HG03064 (cell line): ENCODE results near the gene C16orf96.

Experiments
- ATAC-seq: cut with Tn5 transposase; IDR thresholded peaks from one replicate; pipeline ENCODE4 v1.9.1; 2021; ENCODE audit warnings: low read depth; ENCODE audit not compliant: unreplicated experiment

C16orf96 gene

DNA sequence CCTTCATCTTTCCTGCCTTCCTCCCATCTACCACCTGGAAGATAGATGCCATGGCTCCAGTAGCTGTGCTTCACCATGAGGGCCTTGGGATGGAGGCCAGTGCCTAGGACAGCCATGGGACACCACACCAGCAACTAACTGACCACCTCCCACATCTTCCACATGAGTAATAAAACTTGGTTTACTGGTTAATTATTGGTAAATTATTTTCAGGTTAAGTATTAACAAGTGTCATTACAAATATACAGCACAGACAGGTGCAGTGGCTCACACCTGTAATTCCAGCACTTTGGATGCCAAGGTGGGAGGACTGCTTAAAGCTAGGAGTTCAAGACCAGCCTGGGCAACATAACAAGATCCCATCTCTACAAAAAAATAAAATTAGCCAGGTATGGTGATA is 31.6 kb upstream of the C16orf96 start:
- ATAC-seq: no peak

DNA sequence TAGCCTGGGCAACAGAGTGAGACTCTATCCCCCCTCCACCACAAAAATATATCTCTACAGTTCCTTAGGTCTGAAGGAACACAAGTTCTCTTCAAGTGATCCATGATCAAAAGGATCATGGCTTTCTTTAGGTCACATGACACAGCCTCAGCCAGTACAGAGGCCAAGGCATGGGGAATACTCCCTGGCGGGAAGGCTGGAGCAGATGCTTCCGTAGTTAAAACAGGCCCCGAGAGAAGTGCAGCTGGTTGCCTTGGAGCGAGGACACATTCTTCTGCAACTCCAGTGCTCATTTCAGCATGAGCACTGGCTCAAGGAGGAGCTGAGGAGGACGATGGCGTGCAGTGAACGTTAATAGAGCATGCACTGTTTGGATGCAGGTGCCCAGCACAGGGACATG is 31.1 kb upstream of the C16orf96 start:
- ATAC-seq: no peak

DNA sequence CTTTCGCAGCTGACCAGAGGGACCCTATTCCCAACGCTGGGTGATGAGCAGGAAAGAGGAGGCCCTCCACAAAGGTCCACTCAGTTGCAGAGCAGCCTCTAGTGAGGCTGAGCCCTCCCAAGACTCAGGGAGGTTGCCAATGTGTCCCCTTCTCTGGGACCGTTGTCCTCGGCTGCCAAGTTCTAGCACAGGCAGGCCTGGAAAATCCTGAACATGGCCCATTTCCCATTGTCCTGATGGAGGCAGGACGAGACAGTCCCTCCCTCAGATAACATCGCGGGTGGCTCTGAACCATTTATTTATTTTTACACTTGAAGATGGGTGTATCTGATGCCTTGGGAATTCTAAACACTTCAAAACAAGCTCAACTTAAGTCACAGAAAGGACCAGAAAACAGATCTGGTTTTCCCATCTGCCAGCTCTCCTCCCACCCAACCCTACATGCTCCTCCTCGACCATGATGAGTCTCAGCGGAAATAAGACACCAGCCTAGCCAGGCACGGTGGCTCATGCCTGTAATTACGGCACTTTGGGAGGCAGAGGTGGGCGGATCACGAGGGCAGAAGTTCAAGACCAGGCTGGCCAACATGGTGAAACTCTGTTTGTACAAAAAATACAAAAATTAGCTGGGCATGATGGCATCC is 30.4 kb upstream of the C16orf96 start:
- ATAC-seq: no peak

DNA sequence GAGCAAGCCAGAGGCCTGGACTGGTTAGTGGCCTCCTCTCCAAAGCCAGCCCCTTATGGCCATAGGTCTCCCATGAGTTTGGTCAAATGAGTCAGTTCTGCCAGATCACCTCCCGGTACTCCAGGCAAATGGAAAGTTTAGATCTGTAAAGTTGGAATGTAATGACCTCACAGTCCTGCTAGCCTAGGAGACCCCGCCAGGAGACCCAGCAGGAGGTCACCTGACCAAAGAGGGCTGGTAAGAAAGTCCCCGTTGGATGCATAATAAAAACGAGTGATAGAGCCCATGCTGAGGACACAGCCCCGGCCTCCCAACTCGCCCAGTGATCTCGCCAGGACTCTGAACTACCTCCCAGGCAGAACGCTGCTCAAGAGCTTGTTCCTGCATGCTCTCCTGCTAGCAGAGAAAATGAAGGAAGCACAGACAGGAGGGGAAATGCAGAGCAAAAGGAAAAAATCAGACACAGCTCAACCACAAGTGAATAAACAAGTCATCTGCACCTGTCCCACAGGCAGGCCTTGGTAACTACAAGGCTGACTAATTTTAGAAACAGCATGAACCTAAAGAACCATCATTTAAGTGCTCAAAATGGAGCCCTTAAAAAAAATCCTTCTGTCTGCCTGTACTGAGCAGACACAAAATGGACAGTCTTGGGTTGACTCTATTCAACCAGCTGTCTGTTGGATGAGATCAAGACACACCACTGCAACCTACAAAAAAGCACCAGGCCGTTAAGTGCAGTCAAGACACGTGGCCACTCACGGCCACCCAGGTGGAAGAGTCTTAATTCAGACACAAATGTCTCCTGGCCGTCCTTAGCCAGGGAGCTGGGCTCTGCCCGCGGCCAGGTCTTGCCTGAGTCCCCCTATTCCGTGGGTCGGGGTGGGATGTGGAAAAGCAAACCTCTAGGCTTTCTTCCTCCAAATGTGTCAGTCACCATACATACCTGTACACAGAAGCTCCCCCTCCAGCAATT is 26.8 kb upstream of the C16orf96 start:
- ATAC-seq: no peak

DNA sequence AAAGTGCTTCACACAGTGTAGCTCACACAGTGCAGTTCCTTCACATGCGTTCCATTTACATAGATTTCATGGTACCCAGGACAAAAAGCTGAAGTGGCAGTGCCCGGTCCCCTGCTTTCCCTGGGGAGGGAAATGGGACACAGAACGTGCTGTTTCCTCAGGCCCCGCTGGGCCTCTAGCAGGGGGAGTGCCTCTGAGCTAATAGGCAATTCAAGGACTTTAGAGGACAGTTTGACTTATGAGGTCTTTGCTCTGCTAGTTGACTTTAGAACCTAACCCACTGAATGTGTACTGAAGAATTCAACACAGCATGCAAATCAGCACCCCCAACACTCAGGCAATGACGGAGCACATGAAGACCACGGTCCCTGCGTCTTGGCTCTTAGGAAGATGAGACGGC is 24.3 kb upstream of the C16orf96 start:
- ATAC-seq: no peak

DNA sequence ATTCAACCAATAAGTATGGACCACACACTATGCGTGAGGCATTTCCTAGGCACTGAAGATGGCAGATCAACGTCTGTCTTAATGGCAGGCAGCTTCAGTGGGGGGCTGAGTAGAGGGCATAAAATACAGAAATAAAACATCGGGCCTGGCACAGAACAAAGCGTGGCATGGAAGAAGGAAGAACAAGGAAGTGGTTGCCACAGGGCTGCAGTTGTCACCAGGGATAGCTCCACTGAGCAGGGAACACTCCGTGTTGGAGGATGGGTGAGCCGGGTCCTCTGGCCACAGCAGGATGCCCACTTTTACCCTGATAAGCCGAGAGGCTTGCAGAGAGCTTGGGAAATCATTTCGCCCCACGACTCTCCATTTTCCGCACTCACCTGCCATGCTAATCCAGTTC is 23.9 kb upstream of the C16orf96 start:
- no peak for ATAC-seq

DNA sequence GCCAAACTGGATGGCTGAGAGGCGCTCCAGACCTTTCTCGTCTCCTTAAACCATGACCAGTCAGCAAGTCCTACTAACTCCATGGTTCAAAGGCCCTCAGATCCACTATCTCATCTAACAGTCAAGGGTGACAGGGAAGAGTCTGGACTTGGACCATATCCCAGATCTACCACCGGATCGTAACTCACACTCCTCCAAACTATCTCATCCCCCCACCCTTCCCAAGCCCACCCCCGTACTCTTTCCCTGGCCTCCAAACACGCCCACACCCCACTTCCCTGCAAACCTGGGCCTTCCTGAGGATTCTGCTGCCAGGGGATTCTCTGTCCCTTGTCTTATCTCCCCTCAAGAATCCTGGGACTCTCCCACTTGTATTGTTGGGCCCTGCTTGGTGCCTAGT is 22.6 kb upstream of the C16orf96 start:
- ATAC-seq: no peak

DNA sequence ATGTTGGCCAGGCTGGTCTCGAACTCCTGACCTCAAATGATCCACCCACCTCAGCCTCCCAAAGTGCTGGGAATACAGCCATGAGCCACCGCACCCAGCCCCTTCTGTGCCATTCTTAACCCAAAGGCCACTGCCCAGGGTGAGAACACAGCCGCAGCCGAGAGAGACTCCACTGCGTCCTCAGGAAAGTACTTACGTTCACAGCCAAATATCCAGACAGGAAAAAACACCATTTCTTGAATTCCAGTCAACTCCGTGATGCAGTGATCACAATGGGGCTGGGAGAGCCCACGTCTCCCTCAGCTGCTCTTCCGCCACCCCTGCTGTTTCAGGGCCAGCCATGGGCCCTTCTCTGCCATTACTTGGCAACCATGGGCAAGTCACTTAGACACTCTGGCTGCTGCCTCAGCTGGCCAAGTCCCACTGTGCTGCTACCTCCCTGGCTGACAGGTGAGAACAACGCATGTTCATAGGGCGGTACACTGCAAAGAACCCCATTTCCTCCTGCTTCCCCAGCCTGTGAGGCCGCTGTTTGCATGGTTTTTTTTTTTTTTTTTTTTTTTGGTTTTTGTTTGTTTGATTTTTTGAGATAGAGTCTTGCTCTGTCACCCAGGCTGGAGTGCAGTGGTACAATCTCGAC is 21.9 kb upstream of the C16orf96 start:
- ATAC-seq: no peak

DNA sequence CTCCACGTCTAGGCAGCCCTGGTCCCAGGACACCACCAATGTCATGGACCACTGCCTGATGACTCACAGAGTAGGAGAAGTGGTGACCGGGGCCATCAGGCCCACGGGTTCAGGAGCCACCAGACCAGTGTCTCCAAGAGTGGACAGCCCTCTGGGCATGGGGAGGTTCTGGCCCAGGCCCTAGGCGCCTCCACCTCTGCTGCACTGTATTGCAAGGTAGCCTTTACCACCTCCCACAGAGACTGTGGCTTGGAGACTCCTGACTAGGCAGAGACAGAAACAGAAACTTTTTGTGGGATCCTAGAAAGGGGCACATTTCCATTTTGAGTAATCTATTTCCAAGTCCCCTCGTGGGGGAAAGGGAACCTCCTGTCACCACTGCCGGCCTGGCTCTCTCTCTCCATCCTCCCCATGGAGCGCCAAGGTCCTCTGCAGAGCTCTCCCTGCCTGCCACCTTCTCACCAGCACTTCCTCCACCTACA is 20.5 kb upstream of the C16orf96 start:
- ATAC-seq: no peak

DNA sequence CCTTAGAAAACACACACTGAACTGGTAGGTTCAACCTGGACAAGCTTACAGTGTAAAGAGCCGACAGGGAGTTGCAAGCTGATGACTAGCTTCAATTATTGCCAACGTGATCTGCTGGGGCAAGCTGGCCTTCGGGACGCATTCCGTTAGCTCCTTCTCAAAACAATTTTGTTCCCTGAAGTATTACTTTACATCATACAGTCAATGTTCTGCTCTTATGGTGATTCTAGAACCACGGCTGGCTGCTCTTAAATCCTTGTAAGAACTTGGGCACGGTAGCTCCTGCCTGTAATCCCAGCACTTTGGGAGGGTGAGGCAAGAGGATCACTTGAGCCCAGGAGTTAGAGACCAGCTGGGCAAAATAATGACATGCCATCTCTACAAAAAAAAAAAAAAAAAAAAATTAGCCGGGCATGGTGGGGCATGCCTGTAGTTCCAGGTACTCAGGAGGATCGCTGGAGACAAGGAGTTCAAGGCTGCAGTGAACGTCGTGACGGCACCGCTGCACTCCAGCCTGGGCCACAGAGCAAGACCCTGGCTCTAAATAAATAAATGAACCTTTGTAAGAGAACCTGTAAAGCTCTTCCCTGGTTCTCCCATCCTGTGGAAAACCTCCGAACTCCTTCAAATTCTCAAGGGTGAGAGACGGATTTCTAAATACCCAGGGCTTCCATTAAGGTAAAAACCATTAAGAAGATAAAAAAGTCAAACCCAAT is 19.6 kb upstream of the C16orf96 start:
- ATAC-seq: no peak

DNA sequence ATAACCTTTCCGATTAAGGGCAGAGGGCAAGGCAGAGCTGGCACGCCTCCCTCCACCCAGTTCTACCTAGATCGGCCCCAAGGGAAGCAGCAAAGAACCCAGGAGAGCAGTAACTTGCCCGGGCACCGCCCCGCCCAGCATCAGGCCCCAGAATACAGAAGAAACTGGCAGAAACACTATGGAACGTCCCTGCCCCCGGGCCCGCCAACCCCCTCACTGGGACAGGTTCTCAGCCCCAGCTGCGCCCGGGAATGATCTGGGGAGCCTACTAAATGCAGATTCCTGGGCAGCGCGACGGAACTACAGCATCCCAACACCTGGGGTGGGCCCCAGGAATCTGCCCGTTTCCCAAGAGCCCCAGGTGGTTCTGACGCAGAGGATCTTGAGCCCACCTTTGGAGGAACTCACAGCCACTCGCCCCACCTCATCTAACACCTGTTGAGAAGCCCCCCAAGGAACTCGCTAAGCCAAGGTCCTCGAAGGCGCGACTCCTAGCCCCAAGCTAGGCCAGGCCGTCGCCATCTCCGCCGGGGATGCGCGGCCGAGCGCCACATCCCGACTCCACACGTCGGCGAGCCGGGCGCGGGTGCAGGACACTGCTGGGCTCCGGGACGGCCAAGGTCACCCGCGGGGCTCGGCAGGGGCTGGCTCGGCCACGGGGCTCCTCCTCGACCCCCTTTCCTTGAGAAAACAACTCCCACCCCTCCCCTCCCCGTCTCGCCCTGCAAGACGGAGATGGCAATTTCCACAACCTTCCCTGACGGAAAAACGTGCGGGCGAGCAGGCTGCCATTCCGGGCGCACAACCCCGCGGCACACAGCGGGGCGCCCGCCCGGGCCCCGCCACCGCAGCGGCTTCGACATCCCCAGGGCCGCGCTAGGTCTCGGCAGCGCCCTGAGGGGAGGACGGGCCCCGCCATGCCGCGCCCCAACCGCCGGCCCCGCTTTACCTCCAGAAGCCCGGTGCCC is 18.5 kb upstream of the C16orf96 start:
- no peak for ATAC-seq

DNA sequence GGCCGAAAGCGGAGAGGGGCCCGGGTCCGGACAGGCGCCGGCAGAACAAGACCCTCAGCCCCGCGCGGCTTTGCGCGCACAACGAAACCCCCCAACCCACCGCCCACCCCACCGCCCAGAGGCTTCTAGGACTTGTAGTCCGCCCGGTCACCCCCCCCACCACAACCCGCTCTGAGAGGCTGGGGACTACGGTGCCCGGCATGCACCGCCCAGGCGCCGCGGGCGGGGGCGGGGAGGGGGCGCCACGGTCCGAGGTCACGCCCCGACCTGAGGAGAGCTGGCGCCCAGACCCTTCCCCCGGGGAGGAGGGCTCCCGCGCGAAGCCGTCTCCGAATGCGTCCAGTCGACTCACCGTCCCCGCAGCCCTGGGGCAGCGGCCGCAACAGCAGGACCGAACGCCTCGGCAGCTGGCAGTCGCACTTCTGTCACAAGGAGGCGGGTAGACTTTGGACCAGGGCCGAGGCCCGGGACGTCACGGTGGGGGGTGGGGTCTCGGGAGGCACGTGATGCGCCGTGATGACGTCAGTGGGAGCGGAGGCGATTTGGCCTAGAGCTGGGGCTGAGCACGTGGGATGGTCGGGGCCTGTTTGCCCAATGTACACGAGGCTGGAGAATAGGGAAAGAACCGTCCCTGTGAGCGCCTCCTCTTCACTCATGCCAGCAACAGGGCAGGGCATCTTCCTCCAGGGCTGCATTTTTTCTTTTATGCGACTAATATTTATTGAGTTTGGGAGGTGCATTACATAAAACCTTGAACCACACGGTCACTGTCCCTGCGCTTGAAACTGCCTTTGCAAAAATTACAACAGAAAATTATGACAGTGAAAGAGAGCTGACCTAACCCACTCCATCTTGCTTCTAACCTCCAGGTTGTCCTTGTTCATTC is 17.5 kb upstream of the C16orf96 start, which contains the start of gene CDIP1:
Gene CDIP1, minus strand, starts transcription at position 424 of the 886 bp plus-strand sequence. CDS start 24,643 bp downstream, outside the sequence.
- peak; percentile 75 for ATAC-seq

DNA sequence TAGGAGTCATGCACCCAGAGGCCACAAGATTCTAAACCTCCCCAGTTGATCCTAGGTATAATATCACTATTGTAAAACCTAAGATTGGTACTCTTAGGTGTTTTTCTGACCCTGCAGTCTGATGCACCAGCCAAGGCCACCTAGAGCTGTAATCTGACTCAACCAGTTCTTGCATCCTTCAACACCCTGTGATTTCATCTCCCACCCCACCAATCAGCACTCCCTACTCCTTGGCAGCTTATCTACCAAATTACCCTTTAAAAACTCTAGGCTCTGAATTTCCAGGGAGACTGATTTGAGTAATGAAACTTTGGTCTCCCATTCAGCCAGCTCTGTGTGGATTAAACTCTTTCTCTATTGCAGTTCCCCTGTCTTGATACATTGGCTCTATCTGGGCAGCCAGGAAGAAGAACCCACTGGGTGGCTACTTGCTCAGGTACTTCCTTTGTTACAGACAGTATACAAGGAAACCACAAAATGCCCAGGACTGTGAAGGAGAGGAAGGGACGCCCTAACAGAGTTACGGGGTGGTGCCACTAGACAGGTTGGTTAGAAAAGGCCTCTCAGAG is 16.3 kb upstream of the C16orf96 start:
- ATAC-seq: no peak

DNA sequence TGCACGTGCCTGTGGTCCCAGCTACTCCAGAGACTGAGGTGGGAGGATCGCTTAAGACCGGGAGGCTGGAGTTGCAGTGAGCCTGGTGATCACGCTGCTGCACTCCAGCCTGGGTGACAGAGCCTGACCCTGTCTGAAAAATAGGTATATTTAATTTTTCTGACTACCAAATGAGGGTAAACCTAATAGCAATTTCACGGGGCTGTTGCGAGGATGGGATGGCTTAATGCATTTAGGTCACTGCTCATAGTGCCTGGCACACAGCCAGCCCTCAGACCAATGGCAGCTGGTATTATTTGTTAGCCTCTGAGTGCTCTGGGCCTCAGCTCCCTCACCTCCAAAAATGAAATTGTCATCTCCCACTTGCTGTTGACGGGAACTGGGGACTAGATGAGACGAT is 11.7 kb upstream of the C16orf96 start:
- no peak for ATAC-seq

DNA sequence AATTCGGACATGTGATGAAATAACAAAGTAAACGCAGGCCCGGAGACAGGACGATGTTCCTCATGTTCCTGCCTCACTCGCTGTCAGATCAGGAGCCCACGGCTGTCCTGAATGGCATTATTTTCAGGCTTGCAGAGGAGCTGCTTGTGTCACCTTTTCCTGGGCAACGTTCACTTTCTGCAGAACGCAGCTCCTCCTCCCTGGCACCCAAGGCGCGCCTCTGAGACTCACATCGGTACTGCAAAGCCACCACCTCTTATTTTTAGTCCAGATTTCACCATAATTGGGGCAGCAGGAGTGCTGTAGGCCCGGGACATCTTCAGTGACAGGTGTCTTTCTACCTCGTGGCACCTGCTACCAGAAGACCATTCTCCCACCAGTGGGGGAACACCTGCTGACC is 8.0 kb upstream of the C16orf96 start:
- no peak for ATAC-seq

DNA sequence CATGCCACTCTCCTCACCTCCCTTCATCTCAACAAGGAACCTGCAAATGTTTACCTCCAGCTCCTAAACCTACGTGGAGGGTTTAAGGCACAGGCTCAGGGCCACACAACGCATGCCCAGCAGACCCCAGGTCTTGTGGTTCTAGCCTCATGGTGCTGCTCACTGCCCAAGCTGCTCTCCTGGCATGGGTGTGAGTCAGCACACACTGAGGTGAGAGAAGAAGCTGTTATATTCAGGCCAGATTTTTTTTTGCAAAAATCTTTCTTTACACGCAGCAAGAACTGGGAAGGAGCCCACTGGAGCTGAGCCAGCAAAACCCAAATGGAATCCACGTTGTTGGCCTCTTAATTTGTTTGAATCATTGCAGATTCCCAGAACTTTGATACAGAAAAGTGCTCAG is 5.5 kb upstream of the C16orf96 start:
- ATAC-seq: no peak

DNA sequence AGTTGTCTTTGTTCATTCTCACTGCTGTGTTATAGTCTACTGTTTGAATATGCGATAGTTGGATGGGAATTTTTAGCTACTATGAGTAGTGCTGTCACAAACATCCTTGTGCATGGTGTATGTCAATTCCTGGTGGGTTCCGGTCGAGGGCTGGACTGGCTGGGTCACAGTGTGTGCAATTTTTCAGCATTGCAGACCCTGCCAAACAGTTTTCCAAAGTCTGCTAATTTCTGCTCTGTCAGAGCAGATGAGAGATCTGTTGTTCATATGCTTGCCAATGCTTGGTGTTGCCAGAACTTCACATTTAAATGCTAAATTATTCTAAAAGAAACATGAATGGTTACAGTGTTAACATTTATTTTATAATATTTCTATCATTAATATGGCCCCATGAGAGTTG is 3.6 kb upstream of the C16orf96 start:
- ATAC-seq: no peak

DNA sequence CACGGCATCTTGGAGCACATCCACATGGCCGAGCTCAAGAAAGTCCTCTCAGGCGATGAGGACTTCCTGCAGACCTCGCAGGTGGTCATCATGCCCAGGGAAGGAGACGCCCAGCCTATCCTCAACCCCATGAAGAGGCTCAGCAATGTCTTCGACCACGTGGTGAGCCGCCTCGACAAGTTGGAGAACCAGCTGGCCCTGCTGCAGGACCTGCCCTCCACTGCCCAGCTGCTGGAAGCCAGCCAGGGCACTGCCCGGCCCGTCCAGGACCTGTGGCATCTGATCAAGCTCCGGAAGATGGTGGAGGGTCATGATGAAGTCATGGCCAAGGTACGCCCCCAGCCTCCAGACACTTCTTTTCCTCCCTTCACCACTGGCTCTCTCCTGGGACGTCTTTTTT is 440 bp downstream of the C16orf96 start:
- no peak for ATAC-seq
